Measurements from ENCODE around the gene KNTC1. TPM values are rescaled to one million over a fixed set of nuclear protein-coding genes. Genes with fewer than 3 reads are reported as not detected.
"Not testable (repeated sequence)": the region's sequence is repeated elsewhere in the genome, so short reads cannot be mapped to it uniquely, and the experiment has no call there.

The KNTC1 gene
- total and polyA plus RNA-seq, 2 of the 13 experiments (the other 11 are each of a cell fraction or from before 2014, with no cell fraction given): 45.1 to 57.6 TPM

DNA sequence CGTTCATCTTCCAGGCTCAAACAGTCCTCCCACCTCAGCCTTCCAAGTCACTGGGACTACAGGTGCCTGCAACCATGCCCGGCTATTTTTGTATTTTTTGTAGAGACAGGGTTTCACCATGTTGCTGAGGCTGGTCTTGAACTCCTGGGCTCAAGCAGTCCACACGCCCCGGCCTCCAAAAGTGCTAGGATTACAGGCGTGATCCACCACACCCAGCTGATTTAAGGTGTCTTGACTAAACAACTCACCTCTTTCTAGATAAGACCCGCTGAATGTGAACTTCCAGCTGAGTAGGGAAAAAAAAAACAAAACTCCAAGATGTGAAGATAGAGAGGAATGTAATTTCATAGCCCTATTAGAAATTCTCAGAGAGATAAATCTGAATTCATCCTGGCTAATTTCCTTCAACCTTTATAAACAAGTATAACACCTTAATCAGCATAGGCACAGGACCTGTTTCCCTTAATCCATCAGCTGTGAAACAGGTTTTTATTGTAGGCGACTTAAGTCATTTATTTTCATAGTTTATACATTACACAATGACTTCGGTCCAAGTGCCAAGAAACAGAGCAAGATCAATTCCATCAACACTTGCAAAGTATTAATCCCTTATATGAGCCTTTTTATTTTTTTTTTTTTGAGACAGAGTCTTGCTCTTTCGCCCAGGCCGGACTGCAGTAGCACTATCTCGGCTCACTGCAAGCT, 124.6 kb downstream of the KNTC1 start (continued):
- TF ChIP-seq, protein P1, sequence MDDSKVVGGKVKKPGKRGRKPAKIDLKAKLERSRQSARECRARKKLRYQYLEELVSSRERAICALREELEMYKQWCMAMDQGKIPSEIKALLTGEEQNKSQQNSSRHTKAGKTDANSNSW (CRISPR knock-in tag; IDR thresholded peaks at IDR 0.05; ENCODE audit: borderline replicate concordance): no peak
- TF ChIP-seq STAG1 (CRISPR knock-in tag; IDR thresholded peaks at IDR 0.05): no peak

DNA sequence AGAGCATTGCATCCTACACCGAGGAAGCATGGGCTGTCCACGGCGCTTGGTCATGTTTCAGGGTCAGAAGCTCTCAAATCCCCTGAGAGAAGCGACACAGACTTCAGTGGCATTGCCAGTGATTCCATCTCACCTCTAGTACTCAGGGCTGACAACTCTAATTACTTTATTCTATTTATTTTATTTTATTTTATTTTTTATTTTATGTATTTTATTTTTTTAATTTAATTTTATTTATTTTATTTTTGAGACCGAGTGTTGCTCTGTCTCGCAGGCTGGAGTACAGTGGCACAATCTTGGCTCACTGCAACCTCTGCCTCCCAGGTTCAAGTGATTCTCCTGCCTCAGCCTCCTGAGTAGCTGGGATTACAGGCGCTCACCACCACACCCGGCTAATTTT, 126.2 kb downstream of the KNTC1 start:
- CTCF ChIA-PET (ENCODE audit: low intra/inter-chr PET ratio, low total read pairs); H2AFZ ChIP-seq (ENCODE audit: low read length); POLR2A ChIA-PET; H4K20me1 ChIP-seq (ENCODE audit: insufficient read depth, low read length); in situ Hi-C loops (cut with HindIII; ENCODE audit: extremely low pct_ligation_motif_present, low pct_unique_long_range_greater_than_20kb); H3K4me3 ChIP-seq (replicated peaks in 1 of 3; ENCODE audit: insufficient read depth in 1 of 3, low read depth in 2 of 3, low read length in 3 of 3); H3K27me3 ChIP-seq (ENCODE audit: control insufficient read depth in 1 of 2, insufficient read depth in 2 of 2, low read length in 2 of 2); H3K27ac ChIP-seq (ENCODE audit: extremely low read length, insufficient read depth, low read length); ATAC-seq; FAIRE-seq; H3K79me2 ChIP-seq (ENCODE audit: insufficient read depth, low read length); H3K4me1 ChIP-seq (ENCODE audit: insufficient read depth, low read length); H3K36me3 ChIP-seq (replicated peaks in 1 of 2; ENCODE audit: control insufficient read depth in 1 of 2, insufficient read depth in 2 of 2, low read length in 2 of 2); intact Hi-C loops (cut with micrococcal nuclease; ENCODE audit: unreplicated experiment); BruUV-seq (replicated peaks); DNase-seq (ENCODE audit: low spot score); H3K4me2 ChIP-seq (ENCODE audit: low read depth, low read length); H3K9me3 ChIP-seq (ENCODE audit: low read length); H3K9ac ChIP-seq (ENCODE audit: insufficient read depth, low read depth, low read length): not testable (repeated sequence)
- 94% methylated on average over 8 of the region's 8 CpGs for WGBS (ENCODE audit: low lambda C conversion rate)

DNA sequence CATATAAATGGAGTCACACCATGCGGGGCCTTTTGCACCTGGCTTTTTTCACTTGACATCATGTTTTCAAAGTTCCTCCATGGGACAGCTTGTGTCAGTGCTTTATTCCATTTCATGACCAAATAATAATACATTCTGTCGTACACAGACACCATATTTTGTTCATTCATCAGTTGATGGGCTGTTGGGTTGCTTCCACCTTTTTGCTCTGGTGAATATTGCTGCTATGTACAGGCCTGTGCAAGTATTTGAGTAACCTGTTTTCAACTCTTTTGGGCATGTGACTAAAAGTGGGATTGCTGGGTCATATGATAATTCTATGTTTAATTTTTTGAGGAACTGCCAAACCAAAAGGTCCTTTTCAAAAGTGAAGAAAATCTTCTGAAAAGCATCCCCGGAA, 129.2 kb downstream of the KNTC1 start:
- Histone ChIP-seq H4K20me1 (ENCODE audit: insufficient read depth, low read length) (no peaks in the 10 kb centered on the region), H3K4me2 (ENCODE audit: low read depth, low read length) (no peak overlapping the region), H3K79me2 (ENCODE audit: insufficient read depth, low read length) (no peaks in the 10 kb centered on the region), H2AFZ (ENCODE audit: low read length) (no peak overlapping the region), H3K4me3 (replicated peaks in 1 of 3; ENCODE audit: insufficient read depth in 1 of 3, low read depth in 2 of 3, low read length in 3 of 3) (no peak overlapping the region), H3K4me1 (ENCODE audit: insufficient read depth, low read length) (peaks cover 7% of the 10 kb centered on the region), H3K27ac (ENCODE audit: extremely low read length, insufficient read depth, low read length) (no peak overlapping the region), H3K36me3 (replicated peaks in 1 of 2; ENCODE audit: control insufficient read depth in 1 of 2, insufficient read depth in 2 of 2, low read length in 2 of 2) (no peaks in the 10 kb centered on the region), H3K9me3 (ENCODE audit: low read length) (no peaks in the 10 kb centered on the region), H3K27me3 (ENCODE audit: control insufficient read depth in 1 of 2, insufficient read depth in 2 of 2, low read length in 2 of 2) (no peaks in the 10 kb centered on the region), H3K9ac (ENCODE audit: insufficient read depth, low read depth, low read length) (no peak overlapping the region)
- 82% methylated on average over 3 of the region's 3 CpGs for WGBS (ENCODE audit: low lambda C conversion rate)
- DNase-seq (ENCODE audit: low spot score) (no peak), FAIRE-seq (no peak), ATAC-seq (no peak)
- intact Hi-C loops (cut with micrococcal nuclease; ENCODE audit: unreplicated experiment): no loop called here
- CTCF ChIA-PET (ENCODE audit: low intra/inter-chr PET ratio, low total read pairs): no interaction called here
- in situ Hi-C loops (cut with HindIII; ENCODE audit: extremely low pct_ligation_motif_present, low pct_unique_long_range_greater_than_20kb): no loop called here
- no peak for TF ChIP-seq KAT2B (IDR thresholded peaks at IDR 0.05; ENCODE audit: borderline replicate concordance, low read depth, low read length)
- TF ChIP-seq NFRKB (IDR thresholded peaks at IDR 0.05): no peak
- no peak for TF ChIP-seq ZNF510 (CRISPR knock-in tag; IDR thresholded peaks at IDR 0.05; ENCODE audit: low read depth)
- TF ChIP-seq PCBP2 (optimal IDR thresholded peaks at IDR 0.05; ENCODE audit: low read depth, low read length, poor library complexity, severe bottlenecking): no peak
- TF ChIP-seq ZNF44 (CRISPR knock-in tag; IDR thresholded peaks at IDR 0.05): no peak
- TF ChIP-seq HNRNPK (IDR thresholded peaks at IDR 0.05; ENCODE audit: low read depth, low read length, poor library complexity, severe bottlenecking): no peak
- BruUV-seq (replicated peaks): no TSS peak
- POLR2A ChIA-PET: no interaction called here

All from HepG2 (cell line).